UCSD-AML1 (cell line): ENCODE results near the gene OR1J2.
"Not testable (repeated sequence)": the region's sequence is repeated elsewhere in the genome, so short reads cannot be mapped to it uniquely, and the experiment has no call there.

Source experiments
- DNase-seq: peaks from one replicate; lab custom pipeline; 2025; ENCODE audit not compliant: unreplicated experiment; lab: John Stamatoyannopoulos, UW

OR1J2 gene

GRCh38 chr9:122510502-122510901 lies at the start of gene OR1J2:
Gene OR1J2, plus strand, starts transcription at chr9:122510802. Its CDS starts 0 bp downstream, at chr9:122510802.
- DNase-seq: no peak

GRCh38 chr9:122463828-122464632 lies 46.6 kb upstream of the OR1J2 start:
- no peak for DNase-seq

- peak; percentile 46 for DNase-seq
These were observed 45.7 kb upstream of the OR1J2 start for GRCh38 chr9:122464633-122465567.

- DNase-seq: no peak
These were observed 44.1 kb upstream of the OR1J2 start for GRCh38 chr9:122466456-122466855.

GRCh38 chr9:122468735-122469134 lies 41.9 kb upstream of the OR1J2 start:
- no peak for DNase-seq

GRCh38 chr9:122474561-122474960 lies 36.0 kb upstream of the OR1J2 start:
- DNase-seq: no peak

GRCh38 chr9:122475717-122476116 lies 34.9 kb upstream of the OR1J2 start:
- DNase-seq: no peak

GRCh38 chr9:122477346-122477745 lies 33.3 kb upstream of the OR1J2 start:
- no peak for DNase-seq

GRCh38 chr9:122477826-122478225 lies 32.8 kb upstream of the OR1J2 start, which contains the start of gene OR1J1:
Gene OR1J1, minus strand, starts transcription at chr9:122477926. Its CDS starts 0 bp downstream, at chr9:122477926.
- no peak for DNase-seq

GRCh38 chr9:122479062-122479461 lies 31.5 kb upstream of the OR1J2 start:
- no peak for DNase-seq

- DNase-seq: no peak
These were observed 11.7 kb upstream of the OR1J2 start for GRCh38 chr9:122498883-122499288.

GRCh38 chr9:122506964-122507363 lies 3.6 kb upstream of the OR1J2 start:
- DNase-seq: no peak

- DNase-seq: no peak
These were observed 7.6 kb downstream of the OR1J2 start for GRCh38 chr9:122518226-122518625.

GRCh38 chr9:122518841-122519240 lies 8.2 kb downstream of the OR1J2 start, which contains the start of gene OR1J4:
Gene OR1J4, plus strand, starts transcription at chr9:122519141. Its CDS starts 0 bp downstream, at chr9:122519141.
- DNase-seq: no peak

GRCh38 chr9:122519376-122519775 lies 8.8 kb downstream of the OR1J2 start:
- DNase-seq: no peak

- no peak for DNase-seq
These were observed 16.0 kb downstream of the OR1J2 start for GRCh38 chr9:122526602-122527001.

- no peak for DNase-seq
These were observed 16.6 kb downstream of the OR1J2 start, which contains the start of gene OR1N1 for GRCh38 chr9:122527193-122527592. Gene OR1N1, minus strand, starts transcription at chr9:122527293. Its CDS starts 0 bp downstream, at chr9:122527293.

GRCh38 chr9:122531157-122531556 lies 20.6 kb downstream of the OR1J2 start:
- not testable (repeated sequence) for DNase-seq

- DNase-seq: no peak
These were observed 25.5 kb downstream of the OR1J2 start for GRCh38 chr9:122536134-122536533.

GRCh38 chr9:122537066-122537465 lies 26.5 kb downstream of the OR1J2 start:
- not testable (repeated sequence) for DNase-seq

GRCh38 chr9:122538757-122539156 lies 28.2 kb downstream of the OR1J2 start:
- DNase-seq: no peak
